Measurements from ENCODE around the gene CLSTN3.
A peak's percentile ranks its signal among the peaks of the same experiment; 100 is the strongest.

CLSTN3 gene

DNA sequence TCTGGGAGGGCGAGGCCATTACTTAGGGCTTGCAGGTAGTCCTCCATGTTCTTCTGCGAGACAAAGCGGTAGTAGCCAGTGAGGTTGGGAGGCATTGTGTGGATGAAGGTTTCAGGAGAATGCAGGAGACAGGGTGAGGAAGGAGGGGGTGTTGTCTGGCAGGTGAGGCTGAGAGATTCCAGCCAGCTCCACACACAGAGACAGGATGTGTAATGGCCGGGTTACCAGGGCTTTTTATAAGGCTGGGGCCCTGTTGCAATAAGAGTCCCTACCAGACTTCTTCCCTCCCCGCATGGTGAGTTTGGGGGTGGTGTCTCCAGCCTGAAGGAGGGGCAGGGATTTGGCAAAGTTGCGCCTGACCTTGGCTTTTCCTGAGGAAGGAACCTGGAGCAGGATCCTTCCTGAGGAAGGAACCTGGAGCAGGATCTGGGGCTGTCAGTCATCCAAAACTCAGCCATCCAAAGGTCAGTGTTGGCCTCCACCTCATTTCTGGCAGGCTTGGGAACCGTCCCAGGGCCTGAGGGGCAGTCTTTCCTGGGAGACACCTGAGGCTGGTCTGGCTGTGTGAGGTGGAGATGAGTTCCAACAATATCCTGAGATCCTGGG, 1.4 kb upstream of the CLSTN3 start, which contains the start of gene RBP5:
RBP5 (minus strand) TSS at position 209 of the 606 bp plus-strand sequence; CDS start at position 95, 114 bp downstream.
- no peak for DNase-seq

DNA sequence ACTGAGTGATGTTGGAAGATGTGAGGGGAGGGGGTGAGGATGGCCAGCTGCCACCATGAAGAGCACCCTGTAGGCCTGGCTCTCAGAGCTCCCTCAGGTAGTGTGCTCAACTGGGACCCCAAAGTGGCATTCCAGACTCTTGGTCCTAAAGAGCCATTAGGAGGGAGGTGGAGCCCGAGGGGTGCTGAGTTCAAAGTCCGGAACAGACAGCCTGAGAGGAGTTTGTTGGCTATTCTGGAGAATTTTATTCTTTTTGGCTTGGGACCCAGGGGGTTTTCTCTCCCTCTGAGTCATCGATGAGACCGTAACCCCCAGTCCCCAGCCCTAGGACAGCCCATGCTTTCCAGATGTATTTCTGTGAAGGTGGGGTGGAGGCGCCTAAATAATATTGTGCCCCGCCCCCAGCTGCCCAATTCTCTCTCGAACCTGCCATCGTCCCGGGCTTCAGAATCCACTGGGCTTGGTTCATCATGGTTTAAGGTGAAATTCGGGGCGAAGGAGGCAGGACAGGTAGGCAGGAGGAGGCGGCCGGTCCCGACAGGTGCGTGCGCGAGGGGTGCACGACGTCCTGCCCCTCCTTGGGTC, 792 bp upstream of the CLSTN3 start:
- DNase-seq = no peak

DNA sequence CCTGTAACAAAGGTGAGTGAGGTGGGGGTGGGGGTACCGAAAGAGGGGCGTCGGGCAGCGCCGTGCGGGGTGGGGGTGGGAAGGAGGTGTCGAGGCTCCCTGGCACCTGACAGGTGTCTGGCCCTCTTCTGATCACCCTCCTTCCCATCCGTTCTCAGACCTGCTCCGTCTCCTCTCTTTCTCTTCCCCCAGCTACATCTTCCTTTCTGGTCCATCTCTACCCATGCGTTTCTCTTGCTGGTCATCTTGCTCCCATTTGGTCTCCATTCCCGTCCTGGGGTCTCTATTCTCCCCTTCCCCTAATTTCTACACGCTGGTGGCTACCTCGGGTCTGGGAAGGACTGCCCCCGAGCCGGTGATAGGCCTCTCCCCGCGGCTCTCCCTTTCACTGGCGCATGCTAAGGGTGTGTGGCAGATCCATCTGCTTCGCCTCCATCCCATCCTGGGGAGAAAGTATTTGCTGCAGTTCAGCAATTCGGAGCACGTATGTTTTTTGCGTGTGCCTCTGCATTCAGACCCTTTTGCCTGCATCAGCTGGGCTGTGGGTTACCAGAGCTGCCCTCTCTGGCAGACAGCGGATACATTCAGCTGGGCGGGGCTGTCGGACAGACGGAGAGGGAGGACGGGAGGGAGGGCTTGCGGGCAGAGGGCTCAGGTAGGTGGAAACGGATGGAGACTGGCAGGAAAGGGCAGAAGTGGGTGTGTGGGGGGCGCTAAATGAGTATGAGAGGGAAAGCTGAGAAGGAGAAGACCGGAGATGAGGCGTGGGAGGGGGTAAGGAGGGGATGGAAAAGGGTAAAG, 730 bp downstream of the CLSTN3 start:
- DNase-seq = peak; percentile 43

DNA sequence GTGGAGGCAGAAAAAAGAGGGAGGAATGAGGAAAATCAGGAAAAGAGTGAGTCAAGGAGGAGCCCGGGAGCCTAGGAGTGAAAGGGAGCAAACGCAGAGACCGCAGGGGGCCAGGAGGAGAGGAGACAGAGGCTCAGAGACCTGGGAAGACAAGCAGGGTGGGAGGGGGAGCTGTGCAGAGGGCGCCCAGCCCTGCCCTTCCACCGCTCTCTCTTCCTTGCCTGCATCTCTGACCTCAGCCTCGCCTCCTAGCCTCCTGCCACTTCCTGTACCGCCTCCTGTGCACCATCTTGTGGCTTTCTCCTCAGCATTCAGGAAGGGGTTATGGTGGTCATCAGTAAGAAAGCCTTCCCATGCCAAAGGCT, 1.3 kb downstream of the CLSTN3 start:
- DNase-seq = no peak

DNA sequence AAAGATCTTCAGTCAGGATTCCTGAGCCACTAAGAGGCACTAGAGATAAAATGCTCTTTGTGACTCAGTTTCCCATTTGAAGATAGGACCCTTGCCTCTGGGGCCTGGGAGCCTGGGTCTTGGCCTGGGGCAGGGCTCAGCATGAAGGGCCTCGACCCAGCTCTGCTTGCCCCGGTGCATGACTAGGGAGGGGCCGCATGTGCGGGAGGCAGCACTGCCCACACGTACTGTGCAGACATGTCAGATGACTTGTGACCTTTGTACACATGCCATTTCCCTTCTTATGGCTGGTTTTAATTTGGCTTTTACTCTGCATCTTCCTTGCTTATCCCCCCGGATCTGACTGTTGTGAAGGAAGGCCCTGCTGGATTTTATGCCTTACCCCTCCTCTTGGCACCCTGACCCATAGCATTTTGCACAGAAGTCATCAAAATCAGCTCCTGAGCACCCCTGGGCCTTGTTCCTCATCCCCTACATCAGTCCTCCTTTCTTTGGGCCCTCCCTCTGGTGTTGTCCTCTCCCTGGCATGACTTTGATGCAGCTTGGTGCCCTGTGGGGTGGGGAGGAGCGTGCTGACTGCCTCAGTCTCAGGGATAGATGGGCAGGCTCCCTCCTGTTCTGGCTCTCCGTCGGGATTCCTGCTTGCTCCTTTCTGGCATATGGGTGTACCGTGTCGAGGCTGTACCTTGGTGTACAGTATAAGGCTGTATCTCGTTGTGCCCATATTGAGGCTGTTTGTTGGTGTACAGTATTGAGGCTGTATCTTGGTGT, 4.4 kb downstream of the CLSTN3 start:
- DNase-seq = no peak

DNA sequence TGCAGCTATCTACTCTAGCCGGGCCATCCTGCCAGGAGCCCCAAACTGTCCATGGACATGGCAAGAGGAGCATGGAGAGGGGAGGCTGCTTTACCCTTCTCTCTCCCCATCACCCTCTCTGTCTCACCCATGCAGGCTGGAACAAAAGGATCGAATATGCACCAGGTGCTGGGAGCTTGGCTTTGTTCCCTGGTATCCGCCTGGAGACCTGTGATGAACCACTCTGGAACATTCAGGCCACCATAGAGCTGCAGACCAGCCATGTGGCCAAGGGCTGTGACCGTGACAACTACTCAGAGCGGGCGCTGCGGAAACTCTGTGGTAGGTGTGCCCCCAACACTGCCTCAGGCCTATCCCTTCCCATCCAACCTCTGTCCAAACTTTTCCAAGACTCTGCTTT, 5.9 kb downstream of the CLSTN3 start:
- no peak for DNase-seq

DNA sequence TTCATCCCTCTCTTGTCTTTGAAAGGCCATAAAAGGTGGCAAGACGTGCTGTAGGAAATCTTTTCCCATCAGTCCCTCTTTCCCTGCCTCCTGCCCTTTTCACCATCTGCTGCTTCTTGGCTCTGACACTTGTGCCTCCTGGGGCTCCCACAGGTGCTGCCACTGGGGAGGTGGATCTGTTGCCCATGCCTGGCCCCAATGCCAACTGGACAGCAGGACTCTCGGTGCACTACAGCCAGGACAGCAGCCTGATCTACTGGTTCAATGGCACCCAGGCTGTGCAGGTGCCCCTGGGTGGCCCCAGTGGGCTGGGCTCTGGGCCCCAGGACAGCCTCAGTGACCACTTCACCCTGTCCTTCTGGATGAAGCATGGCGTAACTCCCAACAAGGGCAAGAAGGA, 6.5 kb downstream of the CLSTN3 start:
- DNase-seq = no peak

DNA sequence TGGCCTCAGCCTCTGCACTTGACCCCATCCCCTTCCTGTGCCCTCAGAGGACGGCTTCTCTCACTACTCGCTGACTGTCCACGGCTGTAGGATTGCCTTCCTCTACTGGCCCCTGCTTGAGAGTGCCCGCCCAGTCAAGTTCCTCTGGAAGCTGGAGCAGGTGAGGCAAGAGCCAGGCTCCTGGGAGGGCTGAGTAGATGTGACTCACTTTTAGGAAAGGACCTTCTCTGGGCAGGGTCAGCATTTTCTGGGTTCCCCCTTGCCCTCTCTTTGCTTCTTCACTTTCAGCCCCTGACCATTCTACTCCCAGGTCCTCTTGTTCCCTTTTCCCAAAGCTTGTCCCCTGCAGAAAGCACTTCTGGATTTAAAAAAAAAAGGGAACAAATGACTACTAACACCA, 7.7 kb downstream of the CLSTN3 start:
- no peak for DNase-seq

DNA sequence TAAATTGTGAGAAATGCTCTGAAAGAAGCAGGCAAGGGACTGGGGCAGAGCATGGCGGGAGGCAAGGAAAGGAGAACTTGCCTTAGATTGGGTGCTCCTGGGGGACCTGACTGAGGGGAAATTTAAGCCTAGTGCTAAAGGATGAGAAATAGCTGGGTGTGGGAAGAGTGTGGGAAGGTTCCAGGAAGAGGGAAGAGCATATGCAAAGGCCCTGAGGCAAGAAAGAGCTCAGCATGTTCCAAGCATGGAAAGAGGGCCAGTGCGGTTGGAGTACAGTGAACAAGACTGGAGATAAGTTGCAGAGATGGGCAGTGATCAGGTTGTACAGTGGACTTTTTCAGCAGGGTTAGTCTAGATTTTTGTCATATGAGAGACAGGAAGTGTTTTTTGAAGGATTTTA, 9.0 kb downstream of the CLSTN3 start:
- DNase-seq = no peak

DNA sequence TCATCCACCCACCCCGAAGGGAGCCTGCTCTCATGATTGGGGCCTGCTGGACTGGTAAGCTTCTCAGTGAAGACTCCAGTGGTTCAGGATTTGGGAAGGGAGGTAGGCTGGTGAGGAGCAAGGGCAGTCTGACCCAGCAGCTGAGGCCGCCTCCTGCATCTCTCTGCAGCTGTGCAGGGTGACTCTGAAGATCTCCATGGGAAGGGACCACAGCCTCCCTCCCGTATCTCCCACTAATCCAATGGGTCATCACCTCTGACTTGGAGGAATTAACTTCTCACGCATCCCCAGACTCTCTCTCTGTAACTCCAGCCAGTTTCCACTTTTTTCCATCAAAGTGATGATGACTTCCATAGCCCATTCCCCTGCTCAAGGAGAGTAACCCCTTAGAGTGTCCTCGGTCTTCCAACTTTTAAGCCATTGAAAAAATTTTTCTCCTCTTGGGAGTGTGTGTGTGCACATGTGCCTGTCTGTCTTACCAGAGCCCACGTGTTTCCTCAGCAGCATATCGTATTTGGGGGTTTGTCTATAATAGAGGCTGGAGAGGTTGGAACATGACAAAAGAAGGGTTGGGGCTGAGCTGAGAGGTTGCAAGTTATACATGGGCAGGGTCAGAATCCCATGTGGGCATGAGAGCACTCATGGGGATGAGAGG, 11.3 kb downstream of the CLSTN3 start:
- no peak for DNase-seq

DNA sequence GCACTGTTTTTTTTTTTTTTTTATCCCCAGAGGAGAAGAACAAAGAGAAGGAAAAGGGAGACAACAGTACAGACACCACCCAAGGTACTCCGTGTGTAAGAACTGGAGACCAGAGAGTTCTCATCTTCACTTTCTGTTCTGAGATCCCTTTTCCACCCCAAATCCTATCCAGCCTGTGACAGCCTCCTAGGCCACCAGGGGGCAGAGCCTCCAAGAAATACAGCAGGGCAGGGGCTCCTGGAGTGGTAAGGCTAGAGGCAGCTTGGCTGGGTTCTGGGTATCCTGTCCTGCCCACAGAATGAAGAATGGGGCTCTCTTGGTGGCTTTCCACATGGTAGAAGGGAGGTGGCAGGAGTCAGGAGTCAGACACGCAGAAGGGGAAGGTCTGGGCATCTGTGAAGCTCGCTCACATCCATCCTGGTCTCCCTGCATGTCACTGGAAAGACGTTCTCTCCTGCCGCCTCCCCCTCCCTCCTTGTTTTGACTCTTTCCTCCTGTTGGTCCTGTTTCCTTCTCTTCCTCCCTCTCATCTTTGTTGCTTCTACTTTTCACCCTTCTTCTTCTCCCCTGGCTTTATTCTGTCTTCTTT, 12.0 kb downstream of the CLSTN3 start:
- peak; percentile 56 for DNase-seq

DNA sequence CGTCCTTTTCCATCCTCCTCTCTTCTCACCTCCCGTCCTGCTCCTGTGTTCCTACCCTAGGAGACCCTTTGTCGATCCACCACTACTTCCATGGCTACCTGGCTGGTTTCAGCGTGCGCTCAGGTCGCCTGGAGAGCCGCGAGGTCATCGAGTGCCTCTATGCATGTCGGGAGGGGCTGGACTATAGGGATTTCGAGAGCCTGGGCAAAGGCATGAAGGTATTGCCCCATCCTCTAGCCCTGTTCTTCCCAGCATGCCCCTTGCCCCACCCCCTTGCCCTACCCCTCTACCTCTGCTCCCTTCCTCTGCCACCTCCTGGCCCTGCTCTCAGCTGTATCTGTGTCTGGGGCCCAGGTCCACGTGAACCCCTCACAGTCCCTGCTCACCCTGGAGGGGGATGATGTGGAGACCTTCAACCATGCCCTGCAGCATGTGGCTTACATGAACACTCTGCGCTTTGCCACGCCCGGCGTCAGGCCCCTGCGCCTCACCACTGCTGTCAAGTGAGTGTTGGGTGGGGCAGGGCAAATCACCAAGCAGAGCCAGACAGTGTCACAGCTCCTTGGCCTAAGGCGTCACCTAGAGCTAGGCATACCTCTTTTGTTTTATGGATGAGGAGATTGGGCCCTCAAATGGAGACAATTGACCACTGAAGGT, 12.8 kb downstream of the CLSTN3 start:
- no peak for DNase-seq

DNA sequence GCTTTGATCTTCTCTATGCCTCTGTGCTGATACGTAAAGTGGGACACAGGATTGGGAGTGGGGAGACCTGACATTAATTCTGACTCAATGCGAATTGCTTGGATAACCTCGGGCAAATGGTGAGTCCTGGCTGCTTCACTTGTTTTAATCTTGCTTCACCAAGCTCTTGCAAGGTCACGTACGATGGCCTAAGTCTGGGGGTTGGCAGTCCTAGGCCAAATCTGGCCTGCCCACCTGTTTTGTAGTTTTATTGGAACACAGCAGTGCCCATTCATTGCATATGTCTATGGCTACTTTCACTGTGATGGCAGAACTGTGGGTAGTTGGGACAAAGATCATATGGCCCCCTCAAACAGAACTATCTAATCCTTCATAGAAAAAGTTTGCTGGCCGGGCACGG, 13.4 kb downstream of the CLSTN3 start:
- no peak for DNase-seq

DNA sequence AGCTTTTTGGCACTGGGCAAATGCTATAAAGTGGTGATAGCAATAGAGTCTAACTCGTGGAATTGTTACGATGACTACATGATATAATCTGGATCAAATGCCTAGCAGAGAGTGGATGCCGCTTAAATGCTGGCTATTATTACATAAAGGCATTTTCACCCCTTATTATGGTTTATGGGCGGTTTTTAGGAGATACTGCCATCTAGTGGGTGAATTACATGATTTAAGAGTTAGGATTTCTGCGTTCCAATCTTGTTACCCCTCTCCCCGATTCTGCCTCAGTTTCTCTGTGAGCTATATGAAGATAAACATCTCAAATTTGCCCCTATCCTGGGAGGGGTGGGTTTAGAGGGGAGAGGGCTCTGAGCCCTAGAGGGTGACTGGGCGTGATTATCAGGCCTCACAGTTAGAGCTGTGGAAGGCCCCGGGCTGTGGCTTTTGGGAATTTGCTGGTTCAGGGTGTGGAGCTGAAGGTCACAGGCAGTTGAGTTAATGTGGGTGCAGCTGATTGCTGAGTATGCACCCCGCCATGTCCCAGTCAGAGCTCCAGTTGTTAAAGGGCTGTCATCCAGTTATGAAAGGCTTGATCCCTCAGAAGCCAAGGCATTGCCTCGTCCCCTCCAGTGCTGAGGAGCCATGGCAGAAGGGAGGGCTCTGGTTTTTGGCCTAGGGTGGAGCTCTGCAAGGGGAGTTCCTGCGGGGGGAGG, 14.4 kb downstream of the CLSTN3 start:
- DNase-seq = peak; percentile 42

DNA sequence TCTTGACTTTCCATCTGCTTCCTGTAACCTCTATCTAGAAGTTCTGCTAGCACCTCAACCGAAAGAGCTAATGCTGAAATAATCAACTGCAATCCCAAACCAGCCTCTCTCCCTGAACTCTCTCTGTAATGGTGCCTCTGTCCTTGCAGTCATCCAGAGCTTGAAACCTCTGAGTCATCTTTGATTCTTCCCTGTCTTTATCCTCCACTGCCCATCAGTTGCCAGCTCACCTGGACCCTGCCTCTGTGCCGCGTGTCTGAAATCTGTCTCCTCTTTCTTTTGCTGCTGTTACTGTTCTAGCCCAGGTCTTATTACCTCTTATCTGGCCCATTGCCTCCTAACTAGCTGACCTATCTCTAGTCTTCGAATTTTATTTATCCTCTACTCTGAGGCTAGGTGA, 15.5 kb downstream of the CLSTN3 start:
- no peak for DNase-seq

DNA sequence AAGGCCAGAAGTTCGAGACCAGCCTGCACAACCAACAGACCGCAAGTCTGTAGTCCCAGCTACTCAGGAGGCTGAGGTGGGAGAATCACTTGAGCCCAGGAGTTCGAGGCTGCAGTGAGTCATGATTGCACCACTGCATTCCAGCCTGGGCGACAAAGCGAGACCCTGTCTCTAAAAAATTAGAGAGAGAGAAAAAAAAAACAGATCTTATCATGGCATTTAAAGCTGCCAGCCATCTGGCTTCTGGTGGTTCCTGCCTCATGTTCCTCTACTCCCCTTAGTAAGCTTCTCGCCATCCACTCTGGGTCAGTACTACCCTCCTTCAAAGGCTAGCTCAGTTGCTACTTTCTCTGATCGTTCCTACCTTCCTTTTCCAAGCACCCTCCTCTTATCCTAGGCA, 16.1 kb downstream of the CLSTN3 start:
- no peak for DNase-seq

DNA sequence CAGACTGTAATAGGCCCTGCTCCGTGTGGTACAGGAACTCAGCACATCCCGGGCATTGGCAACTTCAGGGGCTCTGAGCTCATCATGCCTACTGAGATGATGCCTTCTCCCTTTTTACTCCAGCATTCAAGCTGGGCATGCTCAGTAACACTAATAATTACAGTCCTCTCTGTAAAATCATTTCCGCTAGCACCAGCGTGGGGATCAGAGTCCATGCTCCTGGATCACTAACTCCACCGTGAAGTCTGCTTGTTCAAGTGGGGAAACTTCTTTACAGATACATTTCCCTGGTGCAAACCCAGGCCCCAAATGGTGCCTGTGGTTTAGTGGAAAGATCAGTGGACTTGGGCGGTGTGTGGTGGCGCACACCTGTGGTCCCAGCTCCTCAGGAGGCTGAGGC, 16.7 kb downstream of the CLSTN3 start:
- DNase-seq = no peak

DNA sequence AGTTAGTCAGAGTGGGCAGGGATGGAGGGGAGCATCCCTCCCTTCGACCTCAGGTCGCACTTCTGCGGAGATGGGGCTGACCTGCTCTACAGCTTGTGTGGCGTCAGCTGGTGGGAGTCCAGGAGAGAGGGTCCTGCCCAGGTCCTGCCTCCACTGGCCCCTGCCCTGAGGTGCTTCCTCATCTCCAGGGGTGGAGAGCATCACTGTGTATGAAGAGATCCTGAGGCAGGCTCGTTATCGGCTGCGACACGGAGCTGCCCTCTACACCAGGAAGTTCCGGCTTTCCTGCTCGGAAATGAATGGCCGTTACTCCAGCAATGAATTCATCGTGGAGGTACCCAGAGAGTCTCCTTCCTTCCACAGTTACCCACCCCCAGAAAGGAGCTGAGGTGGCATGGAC, 20.2 kb downstream of the CLSTN3 start:
- DNase-seq = no peak

DNA sequence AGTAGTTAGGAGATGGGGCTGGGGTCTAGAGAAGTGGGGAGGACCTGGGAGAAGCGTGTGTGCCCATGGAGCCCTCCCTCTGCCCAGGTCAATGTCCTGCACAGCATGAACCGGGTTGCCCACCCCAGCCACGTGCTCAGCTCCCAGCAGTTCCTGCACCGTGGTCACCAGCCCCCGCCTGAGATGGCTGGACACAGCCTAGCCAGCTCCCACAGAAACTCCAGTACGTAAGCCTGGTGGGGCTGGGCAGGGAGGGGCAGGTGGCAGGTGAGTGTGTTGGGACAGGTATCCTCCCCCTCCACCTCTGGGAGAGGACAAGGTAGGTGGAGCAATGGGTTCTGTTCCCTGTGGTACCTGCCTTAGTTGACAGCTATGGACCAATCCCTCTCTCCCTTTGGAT, 20.7 kb downstream of the CLSTN3 start:
- DNase-seq = no peak

DNA sequence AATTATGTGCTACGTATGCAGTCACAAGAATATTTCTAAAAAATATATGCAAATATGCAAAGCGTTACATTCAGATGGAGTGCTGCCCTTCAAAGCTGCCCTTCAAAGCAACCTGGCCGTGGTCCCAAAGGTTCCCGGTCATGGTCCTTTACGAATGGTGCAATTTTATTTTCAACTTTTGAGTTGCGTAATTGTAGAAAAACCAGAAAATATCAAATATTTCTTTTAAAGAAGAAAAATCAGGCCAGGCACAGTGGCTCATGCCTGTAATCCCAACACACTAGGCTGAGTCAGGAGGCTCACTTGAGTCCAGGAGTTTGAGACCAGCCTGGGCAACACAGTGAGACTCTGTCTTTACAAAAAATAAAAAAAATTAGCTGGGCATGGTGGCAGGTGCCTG, 21.4 kb downstream of the CLSTN3 start:
- DNase-seq = no peak

DNA sequence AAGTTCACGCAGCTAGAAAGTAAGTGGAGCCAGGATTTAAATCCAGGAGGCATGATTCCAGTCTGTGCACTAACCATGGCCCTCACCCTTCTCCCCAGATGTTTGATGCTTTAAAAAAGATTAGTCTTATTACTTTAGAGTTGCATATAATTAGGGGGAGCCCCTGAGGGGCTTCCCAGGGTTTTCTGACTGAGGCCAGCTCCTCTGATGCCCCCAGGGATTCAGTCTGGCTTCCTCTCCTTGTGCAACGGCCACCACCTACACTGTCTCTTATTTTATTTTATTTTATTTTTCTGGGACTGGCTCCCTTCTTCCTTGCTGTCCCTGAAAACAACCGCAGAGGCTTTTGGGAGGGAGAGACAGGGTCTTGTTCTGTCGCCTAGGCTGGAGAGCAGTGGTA, 22.6 kb downstream of the CLSTN3 start:
- DNase-seq = no peak

DNA sequence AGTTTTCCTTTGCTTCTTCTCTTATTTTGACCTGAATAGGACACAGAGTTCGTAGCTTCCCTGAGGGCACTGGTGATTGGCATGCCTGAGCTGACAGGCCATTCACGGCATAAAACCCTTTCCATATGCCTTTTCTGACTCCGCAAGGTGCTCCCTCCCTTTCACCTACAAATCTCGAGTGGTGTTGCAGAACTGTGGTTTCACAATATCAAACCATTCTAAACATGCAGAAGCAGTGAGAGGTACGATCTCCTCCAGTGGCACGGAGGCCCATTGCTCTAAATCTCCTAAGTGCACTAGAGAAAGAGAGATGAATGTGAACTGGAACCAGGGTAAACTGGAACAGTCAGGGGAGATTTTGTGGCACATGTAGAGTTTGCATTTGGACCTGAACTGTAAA, 23.9 kb downstream of the CLSTN3 start:
- DNase-seq = no peak

All from fibroblast of upper back skin (primary cell).